PFSK-1 (cell line): ENCODE results near the gene TRIM46.

Source experiments
- FOXP2 ChIP-seq: optimal IDR thresholded peaks from 2 replicates; pipeline ENCODE3; 2011; ENCODE audit warnings: borderline replicate concordance, control low read depth, inconsistent platforms; ENCODE audit not compliant: insufficient read depth; ENCODE audit errors: extremely low read length, extremely low read depth
- POLR2AphosphoS5 ChIP-seq: IDR thresholded peaks from 2 replicates; pipeline ENCODE4 v1.6.1; 2012; ENCODE audit warnings: low read depth, mild to moderate bottlenecking, control low read depth, low read length, moderate library complexity
- SIN3A ChIP-seq: IDR thresholded peaks from 2 replicates; pipeline ENCODE4 v1.6.1; 2012; ENCODE audit warnings: mild to moderate bottlenecking, low read length, moderate library complexity, borderline replicate concordance; ENCODE audit not compliant: insufficient read depth
- TAF1 ChIP-seq: IDR thresholded peaks from 2 replicates; pipeline ENCODE4 v1.6.1; 2012; ENCODE audit warnings: low read length, control low read depth, borderline replicate concordance; ENCODE audit not compliant: insufficient read depth
- TF ChIP-seq, protein P1 (sequence below), 2 experiments: IDR thresholded peaks; 2 replicates each; pipeline versions ENCODE4 v1.6.1 to v1.8.0; 2011 to 2012; ENCODE audit warnings: low read depth in 2 of 2, low read length in 2 of 2, control low read depth in 1 of 2, inconsistent platforms in 1 of 2, mild to moderate bottlenecking in 1 of 2, moderate library complexity in 1 of 2; ENCODE audit not compliant: insufficient read depth in 1 of 2

DNA sequence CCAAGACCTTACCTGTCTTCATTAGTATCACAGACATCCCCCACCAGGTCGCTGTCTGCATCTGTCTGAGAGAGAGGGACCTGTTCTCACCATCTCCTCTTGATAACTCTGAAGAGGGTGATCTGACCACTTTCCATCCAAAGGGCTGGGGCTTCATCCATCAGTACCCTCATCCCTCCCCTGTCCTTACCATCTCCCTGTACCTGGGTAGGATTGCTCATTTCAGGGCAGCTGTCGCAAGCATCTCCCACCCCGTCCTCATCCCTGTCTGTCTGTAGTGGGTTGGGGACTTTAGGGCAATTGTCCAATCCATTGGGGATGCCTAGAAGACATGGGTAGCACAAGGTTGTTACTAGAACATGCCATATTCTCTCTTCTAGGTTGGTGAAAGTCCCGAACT lies 26.1 kb downstream of the TRIM46 start:
- TF ChIP-seq, protein P1, sequence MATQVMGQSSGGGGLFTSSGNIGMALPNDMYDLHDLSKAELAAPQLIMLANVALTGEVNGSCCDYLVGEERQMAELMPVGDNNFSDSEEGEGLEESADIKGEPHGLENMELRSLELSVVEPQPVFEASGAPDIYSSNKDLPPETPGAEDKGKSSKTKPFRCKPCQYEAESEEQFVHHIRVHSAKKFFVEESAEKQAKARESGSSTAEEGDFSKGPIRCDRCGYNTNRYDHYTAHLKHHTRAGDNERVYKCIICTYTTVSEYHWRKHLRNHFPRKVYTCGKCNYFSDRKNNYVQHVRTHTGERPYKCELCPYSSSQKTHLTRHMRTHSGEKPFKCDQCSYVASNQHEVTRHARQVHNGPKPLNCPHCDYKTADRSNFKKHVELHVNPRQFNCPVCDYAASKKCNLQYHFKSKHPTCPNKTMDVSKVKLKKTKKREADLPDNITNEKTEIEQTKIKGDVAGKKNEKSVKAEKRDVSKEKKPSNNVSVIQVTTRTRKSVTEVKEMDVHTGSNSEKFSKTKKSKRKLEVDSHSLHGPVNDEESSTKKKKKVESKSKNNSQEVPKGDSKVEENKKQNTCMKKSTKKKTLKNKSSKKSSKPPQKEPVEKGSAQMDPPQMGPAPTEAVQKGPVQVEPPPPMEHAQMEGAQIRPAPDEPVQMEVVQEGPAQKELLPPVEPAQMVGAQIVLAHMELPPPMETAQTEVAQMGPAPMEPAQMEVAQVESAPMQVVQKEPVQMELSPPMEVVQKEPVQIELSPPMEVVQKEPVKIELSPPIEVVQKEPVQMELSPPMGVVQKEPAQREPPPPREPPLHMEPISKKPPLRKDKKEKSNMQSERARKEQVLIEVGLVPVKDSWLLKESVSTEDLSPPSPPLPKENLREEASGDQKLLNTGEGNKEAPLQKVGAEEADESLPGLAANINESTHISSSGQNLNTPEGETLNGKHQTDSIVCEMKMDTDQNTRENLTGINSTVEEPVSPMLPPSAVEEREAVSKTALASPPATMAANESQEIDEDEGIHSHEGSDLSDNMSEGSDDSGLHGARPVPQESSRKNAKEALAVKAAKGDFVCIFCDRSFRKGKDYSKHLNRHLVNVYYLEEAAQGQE (IDR thresholded peaks at IDR 0.05; ENCODE audit: insufficient read depth in 1 of 2, low read depth in 2 of 2, low read length in 2 of 2): no peak
- TF ChIP-seq POLR2AphosphoS5 (no peak), SIN3A (no peak), TAF1 (no peak), FOXP2 (no peak)
